Measurements from ENCODE around the gene XRCC6.

DNA sequence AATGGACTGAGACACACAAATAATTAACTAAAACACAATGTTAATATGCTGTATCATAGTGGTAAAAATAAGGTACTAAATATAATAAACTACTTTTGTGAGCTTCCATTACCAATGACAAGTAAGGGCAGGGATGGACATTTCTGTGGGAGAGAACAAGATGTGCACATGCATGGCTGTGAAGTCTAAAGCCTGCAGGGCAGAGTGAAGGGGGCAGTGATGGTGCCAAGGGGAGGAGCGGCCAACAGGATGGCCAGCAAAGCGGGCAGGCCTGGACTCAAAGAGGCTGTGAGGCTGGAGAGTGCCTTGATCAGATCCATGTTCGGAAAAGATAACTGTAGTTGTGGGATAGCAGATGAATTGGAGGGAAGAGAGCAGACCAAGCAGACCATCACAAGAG lies 12.7 kb upstream of the XRCC6 start:
- TF ChIP-seq, protein P1, sequence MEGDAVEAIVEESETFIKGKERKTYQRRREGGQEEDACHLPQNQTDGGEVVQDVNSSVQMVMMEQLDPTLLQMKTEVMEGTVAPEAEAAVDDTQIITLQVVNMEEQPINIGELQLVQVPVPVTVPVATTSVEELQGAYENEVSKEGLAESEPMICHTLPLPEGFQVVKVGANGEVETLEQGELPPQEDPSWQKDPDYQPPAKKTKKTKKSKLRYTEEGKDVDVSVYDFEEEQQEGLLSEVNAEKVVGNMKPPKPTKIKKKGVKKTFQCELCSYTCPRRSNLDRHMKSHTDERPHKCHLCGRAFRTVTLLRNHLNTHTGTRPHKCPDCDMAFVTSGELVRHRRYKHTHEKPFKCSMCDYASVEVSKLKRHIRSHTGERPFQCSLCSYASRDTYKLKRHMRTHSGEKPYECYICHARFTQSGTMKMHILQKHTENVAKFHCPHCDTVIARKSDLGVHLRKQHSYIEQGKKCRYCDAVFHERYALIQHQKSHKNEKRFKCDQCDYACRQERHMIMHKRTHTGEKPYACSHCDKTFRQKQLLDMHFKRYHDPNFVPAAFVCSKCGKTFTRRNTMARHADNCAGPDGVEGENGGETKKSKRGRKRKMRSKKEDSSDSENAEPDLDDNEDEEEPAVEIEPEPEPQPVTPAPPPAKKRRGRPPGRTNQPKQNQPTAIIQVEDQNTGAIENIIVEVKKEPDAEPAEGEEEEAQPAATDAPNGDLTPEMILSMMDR (IDR thresholded peaks at IDR 0.05 in 2 of 3, conservative IDR thresholded peaks at IDR 0.05 in 1 of 3; ENCODE audit: borderline replicate concordance in 1 of 3, insufficient read depth in 1 of 3, low read depth in 2 of 3, low read length in 2 of 3), result no peak
- TF ChIP-seq POLR2AphosphoS5 (IDR thresholded peaks at IDR 0.05; ENCODE audit: low read depth, low read length), result no peak
- no peak for TF ChIP-seq CEBPB (IDR thresholded peaks at IDR 0.05; ENCODE audit: low read depth)
- no peak for TF ChIP-seq YY1 (IDR thresholded peaks at IDR 0.05; ENCODE audit: extremely low read depth, insufficient replicate concordance, low read depth, low read length)
